ENCODE measurements around the gene VAMP8. TPM values are rescaled to one million over a fixed set of nuclear protein-coding genes. Genes with fewer than 3 reads are reported as not detected.

VAMP8 gene
- total RNA-seq, 1 experiment from 2014 or later = not detected

DNA sequence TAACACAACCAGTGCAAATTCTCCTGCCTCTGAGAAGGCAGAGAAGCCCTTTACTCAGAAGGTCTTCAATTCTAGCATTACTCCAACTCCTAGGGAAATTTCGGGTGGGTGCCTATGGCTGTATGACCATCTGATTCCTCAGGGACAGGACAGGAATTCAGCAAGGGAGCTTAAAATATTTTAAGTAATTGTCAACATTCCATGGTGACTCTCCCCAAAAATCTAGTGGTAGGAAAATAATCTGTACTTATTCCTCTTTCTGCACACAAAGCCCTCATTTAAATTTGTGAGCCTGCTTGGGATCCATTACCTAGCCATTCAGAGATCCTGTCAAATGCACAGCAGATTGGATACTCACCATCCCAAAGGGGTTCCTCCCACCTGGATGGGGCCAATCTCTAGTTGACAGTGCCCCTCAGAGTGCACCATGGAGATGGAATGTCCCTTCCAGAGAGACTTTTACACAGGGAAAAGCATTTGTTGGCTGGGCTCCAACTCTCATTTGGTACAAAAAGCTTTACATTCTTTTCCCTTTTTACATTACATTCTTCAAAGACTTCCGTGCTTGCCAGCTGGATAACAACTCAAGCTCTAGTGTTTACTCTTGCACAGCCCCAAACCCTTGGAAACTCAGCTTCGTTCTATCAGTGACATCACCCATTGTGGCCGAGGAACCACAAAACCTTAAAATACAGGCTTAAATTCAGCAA is 28.2 kb downstream of the VAMP8 start:
- Histone ChIP-seq H3K4me3 (ENCODE audit: low read depth, low read length, poor library complexity, severe bottlenecking) (no peak overlapping the region), H3K9me3 (ENCODE audit: low read depth, low read length, poor library complexity, severe bottlenecking) (no peaks in the 10 kb centered on the region), H3K27me3 (replicated peaks; ENCODE audit: insufficient read depth, low read depth, low read length, poor library complexity) (no peaks in the 10 kb centered on the region), H3K27ac (ENCODE audit: low read depth, low read length, poor library complexity, severe bottlenecking) (peak overlapping the region; percentile 47), H3K4me1 (ENCODE audit: insufficient read depth, low read length, poor library complexity, severe bottlenecking) (peaks cover 11% of the 10 kb centered on the region), H3K36me3 (ENCODE audit: insufficient read depth, low read length, poor library complexity, severe bottlenecking) (peaks cover 23% of the 10 kb centered on the region)
- CTCF ChIA-PET = no interaction called here
- TF ChIP-seq, protein P1, sequence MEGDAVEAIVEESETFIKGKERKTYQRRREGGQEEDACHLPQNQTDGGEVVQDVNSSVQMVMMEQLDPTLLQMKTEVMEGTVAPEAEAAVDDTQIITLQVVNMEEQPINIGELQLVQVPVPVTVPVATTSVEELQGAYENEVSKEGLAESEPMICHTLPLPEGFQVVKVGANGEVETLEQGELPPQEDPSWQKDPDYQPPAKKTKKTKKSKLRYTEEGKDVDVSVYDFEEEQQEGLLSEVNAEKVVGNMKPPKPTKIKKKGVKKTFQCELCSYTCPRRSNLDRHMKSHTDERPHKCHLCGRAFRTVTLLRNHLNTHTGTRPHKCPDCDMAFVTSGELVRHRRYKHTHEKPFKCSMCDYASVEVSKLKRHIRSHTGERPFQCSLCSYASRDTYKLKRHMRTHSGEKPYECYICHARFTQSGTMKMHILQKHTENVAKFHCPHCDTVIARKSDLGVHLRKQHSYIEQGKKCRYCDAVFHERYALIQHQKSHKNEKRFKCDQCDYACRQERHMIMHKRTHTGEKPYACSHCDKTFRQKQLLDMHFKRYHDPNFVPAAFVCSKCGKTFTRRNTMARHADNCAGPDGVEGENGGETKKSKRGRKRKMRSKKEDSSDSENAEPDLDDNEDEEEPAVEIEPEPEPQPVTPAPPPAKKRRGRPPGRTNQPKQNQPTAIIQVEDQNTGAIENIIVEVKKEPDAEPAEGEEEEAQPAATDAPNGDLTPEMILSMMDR (conservative IDR thresholded peaks at IDR 0.05; ENCODE audit: low read depth, low read length) = no peak
- TF ChIP-seq EZH2 (IDR thresholded peaks at IDR 0.05; ENCODE audit: borderline replicate concordance, low read depth, low read length, poor library complexity, severe bottlenecking) = no peak
- BruUV-seq (replicated peaks) = no TSS peak
- peak; percentile 60 for DNase-seq (ENCODE audit: low spot score)
- POLR2A ChIA-PET (ENCODE audit: low non-redundant PET) = no interaction called here
- intact Hi-C loops (cut with micrococcal nuclease; ENCODE audit: unreplicated experiment) = no loop called here

DNA sequence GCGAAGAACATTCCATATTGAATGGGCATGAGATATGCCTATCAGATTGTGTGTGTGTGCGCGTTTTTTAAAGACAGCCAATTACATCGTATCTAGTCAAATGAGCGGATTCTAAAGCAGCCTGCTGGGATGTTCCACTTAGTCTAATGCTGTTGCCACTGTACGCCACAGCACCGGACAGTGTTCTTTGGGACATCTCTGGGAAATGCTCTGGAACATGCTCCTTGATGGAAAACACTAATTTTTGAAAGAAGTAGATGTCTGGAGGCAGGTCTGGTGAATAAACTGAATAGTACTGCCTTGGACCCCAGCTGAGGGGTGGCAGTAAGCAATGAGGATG is 28.7 kb downstream of the VAMP8 start:
- BruUV-seq (replicated peaks) = no TSS peak
- CTCF ChIA-PET = no interaction called here
- peak overlapping the region; percentile 47 for H3K27ac ChIP-seq (ENCODE audit: low read depth, low read length, poor library complexity, severe bottlenecking)

DNA sequence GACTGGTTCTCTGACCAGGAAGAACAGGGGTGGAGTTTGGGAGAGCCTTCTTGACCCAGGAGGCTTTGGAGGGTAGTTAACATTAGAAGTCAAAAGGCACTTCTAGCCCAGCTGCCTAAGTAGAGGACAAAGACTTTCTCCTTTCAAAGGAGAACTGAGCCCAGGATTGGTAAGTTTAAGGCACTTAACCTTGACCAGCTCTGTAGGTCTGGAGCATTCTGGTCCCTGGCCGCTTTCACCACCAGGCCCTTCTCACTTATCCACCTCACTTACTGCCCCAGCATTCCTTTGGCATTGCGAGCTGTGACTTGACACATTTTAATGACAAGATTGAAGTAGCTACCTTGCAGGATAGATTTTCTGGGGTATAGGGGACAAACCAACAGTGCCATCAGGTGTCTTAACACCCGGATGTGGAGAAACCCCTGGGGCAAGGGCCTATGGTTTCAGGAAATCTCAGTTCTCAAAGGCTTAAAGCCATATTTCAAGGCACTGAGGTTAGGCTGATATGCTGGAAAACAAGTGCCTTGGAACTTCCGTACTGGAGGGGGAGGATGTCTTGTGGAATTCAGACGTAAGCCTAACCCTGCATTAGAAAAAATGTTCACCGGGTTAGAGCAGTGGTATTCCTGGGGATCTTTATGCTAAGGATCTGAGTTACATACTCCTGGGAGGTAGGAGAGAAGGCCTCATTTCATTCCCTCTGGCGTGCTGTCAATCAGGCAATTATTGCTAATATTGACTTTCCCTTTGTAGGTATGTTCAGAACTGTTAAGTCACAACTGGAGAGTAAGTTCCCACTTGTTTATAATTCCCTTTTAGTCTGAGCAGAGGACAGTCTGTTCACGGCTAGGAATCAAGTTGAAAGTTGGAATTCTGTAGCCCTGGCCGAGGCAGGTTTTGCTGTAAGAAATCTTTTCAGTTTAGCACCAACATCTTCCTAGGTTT is 30.2 kb downstream of the VAMP8 start:
- peaks cover 23% of the 10 kb centered on the region for H3K36me3 ChIP-seq (ENCODE audit: insufficient read depth, low read length, poor library complexity, severe bottlenecking)
- POLR2A ChIA-PET (ENCODE audit: low non-redundant PET) = no interaction called here
- no peak for DNase-seq (ENCODE audit: low spot score)
- no peaks in the 10 kb centered on the region for H3K9me3 ChIP-seq (ENCODE audit: low read depth, low read length, poor library complexity, severe bottlenecking)
- CTCF ChIA-PET = interaction anchor here (0.9 kb wide), 1 partner anchor 30 kb away, joined by 3 read pairs; no protein-coding TSS in a partner anchor
- intact Hi-C loops (cut with micrococcal nuclease; ENCODE audit: unreplicated experiment) = no loop called here
- peaks cover 14% of the 10 kb centered on the region for H3K4me1 ChIP-seq (ENCODE audit: insufficient read depth, low read length, poor library complexity, severe bottlenecking)
- no peaks in the 10 kb centered on the region for H3K27me3 ChIP-seq (replicated peaks; ENCODE audit: insufficient read depth, low read depth, low read length, poor library complexity)
- BruUV-seq (replicated peaks) = no TSS peak
- TF ChIP-seq EZH2 (IDR thresholded peaks at IDR 0.05; ENCODE audit: borderline replicate concordance, low read depth, low read length, poor library complexity, severe bottlenecking) = no peak
- TF ChIP-seq, protein P1 (conservative IDR thresholded peaks at IDR 0.05; ENCODE audit: low read depth, low read length) = no peak
- H3K27ac ChIP-seq (ENCODE audit: low read depth, low read length, poor library complexity, severe bottlenecking) = no peak overlapping the region
- no peak overlapping the region for H3K4me3 ChIP-seq (ENCODE audit: low read depth, low read length, poor library complexity, severe bottlenecking)

More for the DNA sequence above, 28.7 kb downstream of the VAMP8 start:
- intact Hi-C loops (cut with micrococcal nuclease; ENCODE audit: unreplicated experiment) = no loop called here
- Histone ChIP-seq H3K4me3 (ENCODE audit: low read depth, low read length, poor library complexity, severe bottlenecking) (no peak overlapping the region), H3K27me3 (replicated peaks; ENCODE audit: insufficient read depth, low read depth, low read length, poor library complexity) (no peaks in the 10 kb centered on the region), H3K36me3 (ENCODE audit: insufficient read depth, low read length, poor library complexity, severe bottlenecking) (peaks cover 23% of the 10 kb centered on the region), H3K4me1 (ENCODE audit: insufficient read depth, low read length, poor library complexity, severe bottlenecking) (peaks cover 11% of the 10 kb centered on the region), H3K9me3 (ENCODE audit: low read depth, low read length, poor library complexity, severe bottlenecking) (no peaks in the 10 kb centered on the region)
- POLR2A ChIA-PET (ENCODE audit: low non-redundant PET) = no interaction called here
- no peak for DNase-seq (ENCODE audit: low spot score)
- TF ChIP-seq, protein P1 (conservative IDR thresholded peaks at IDR 0.05; ENCODE audit: low read depth, low read length) = no peak
- TF ChIP-seq EZH2 (IDR thresholded peaks at IDR 0.05; ENCODE audit: borderline replicate concordance, low read depth, low read length, poor library complexity, severe bottlenecking) = no peak
